H4 (cell line): ENCODE results near the gene SLC35G2. TPM values are rescaled to one million over a fixed set of nuclear protein-coding genes. Genes with fewer than 3 reads are reported as not detected.
"Not testable (repeated sequence)": the region's sequence is repeated elsewhere in the genome, so short reads cannot be mapped to it uniquely, and the experiment has no call there.

ENCODE experiments used
- DNase-seq: peaks from one replicate; pipeline ENCODE4 v3.0.0-alpha.2; 2015; ENCODE audit warnings: low spot score
- total RNA-seq: library from RNA; depleted of rRNA; stranded (reverse); fragments of >200 nt; shearing (Covaris generic); gene quantifications from 2 replicates; pipeline ENCODE4 v1.2.3, GENCODE V29; 2014; rRNA removed

The SLC35G2 gene
- total RNA-seq, 1 experiment from 2014 or later = 8.0 TPM

- no peak for DNase-seq
Observed at GRCh38 chr3:136885357-136886213, 66.7 kb downstream of the SLC35G2 start.

DNA sequence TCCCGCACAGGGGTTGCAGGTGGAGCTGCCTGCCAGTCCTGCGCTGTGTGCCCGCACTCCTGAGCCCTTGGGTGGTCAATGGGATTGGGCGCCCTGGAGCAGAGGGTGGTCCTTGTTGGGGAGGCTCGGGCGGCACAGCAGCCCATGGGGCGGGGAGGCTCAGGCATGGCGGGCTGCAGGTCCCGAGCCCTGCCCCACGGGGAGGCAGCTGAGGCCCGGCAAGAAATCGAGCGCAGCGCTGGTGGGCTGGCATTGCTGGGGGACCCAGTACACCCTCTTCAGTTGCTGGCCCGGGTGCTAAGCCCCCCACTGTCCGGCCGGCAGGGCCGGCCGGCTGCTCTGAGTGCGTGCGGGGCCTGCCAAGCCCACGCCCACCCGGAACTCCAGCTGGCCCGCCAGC is 71.0 kb downstream of the SLC35G2 start:
- no peak for DNase-seq

DNA sequence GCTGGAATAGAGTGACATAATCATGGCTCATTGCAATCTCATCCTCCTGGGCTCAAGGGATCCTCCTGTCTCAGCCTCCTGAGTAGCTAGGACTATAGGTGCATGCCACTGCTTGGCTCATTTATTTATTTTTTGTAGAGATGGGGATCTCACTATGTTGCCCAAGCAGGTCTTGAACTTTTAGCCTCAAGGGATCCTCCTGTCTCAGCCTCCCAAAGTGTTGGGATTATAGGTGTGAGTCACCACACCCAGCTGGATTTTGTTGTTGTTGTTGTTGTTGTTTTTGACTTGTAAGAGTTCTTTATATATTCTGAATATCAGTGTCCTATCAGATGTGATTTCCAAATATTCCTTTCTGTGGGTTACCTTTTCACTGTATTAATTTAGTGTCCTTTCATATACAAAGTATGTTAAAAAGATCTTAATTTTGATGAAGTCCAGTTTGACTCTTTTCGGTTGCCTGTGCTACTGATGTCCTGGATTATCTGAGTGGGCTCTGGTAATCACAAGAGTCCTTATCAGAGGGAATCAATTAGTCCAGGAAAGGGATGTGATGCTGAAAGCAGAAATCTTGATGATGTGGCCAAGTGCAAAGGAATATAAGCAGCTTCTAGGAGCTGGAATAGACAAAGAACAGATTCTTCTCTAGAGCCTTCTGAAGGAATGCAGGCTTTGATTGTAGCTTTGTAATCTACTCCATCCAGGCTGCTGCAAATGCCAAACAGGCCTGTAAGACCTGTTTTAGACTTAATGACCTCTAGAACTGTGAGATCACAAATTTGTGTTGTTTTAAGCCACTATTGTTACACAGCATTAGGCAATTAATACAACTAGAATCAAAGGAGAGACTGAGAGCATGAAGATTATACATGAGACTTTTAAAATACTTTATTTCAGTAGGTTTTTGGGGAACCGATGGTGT is 73.3 kb downstream of the SLC35G2 start:
- DNase-seq = no peak

GRCh38 chr3:136893848-136894443 is 75.0 kb downstream of the SLC35G2 start:
- DNase-seq = peak; percentile 53

- not testable (repeated sequence) for DNase-seq
Observed at GRCh38 chr3:136897171-136897570, 78.2 kb downstream of the SLC35G2 start.

- no peak for DNase-seq
Observed at GRCh38 chr3:136898549-136898948, 79.6 kb downstream of the SLC35G2 start.

DNA sequence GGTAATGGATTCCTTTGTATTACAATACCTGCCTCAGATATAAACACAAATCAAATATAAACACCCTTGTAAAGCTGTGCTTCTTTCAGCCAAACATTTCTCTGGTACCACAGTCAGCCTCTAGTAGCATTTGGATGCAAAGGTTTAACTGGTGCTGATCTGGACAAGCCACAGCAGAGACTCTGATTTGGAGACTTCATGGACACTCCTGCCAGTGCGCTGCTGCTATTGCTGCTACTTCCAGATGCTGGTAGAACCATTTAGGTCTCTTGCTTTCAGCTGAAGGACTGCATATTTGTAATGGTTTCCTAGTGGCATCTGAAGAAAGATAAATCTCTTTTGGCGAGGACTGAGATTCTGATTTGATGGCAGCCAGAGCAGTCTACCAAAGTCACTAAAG is 80.0 kb downstream of the SLC35G2 start:
- no peak for DNase-seq

GRCh38 chr3:136899622-136900158 is 80.8 kb downstream of the SLC35G2 start:
- no peak for DNase-seq

DNA sequence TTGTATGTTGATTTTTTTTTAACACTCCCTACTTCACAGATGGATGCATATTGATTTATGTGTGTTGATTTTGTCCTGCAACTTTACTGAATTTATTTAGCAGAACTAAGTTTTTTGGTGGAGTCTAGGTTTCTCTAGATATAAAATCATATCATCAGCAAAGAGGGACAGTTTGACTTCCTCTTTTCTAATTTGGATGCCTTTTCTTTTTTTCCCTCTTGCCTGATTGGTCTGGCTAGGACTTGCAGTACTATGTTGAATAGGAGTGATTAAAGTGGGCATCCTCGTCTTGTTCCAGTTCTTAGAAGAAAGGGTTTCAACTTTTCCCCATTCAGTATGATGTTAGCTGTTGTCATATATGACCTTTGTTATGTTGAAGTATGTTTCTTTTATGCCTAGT is 81.8 kb downstream of the SLC35G2 start:
- not testable (repeated sequence) for DNase-seq

GRCh38 chr3:136901391-136901790 is 82.5 kb downstream of the SLC35G2 start:
- no peak for DNase-seq

DNA sequence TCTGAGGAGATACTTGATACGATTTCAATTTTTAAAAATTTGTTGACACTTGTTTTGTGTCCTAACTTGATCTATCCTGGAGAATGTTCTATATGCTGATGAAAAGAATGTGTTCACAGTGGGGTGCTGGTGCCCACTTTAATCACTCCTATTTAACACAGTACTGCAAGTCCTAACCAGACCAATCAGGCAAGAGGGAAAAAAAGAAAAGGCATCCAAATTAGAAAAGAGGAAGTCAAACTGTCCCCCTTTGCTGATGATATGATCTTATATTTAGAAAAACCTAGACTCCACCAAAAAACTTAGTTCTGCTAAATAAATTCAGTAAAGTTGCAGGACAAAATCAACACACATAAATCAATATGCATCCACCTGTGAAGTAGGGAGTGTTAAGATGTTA is 83.6 kb downstream of the SLC35G2 start:
- not testable (repeated sequence) for DNase-seq

DNA sequence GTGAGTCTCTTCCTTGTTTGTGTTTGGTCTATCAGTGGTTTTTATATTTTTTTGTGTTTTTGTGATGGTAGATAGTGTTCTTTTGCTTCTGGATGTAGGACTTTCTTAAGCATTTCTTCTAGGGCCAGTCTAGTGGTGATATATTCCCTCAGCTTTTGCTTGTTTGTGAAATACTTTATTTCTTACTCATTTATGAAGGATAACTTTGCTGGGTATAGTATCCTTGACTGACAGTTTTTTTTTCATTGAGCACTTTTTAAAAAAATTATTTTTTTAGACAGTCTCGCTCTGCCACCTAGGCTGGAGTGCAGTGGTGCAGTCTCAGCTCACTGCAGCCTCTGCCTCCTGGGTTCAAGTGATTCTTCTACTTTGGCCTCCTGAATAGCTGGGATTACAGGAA is 85.0 kb downstream of the SLC35G2 start:
- no peak for DNase-seq

- DNase-seq = no peak
Observed at GRCh38 chr3:136904746-136905145, 85.8 kb downstream of the SLC35G2 start.

Other genes with a start within 250 kb of the SLC35G2 start
- gene STAG1, start 66.7 kb upstream of the SLC35G2 start, total RNA-seq = 21.6 and 31.0 TPM in 2 replicates
- gene NCK1, start 43.1 kb downstream of the SLC35G2 start, total RNA-seq = 44.7 and 79.9 TPM in 2 replicates
- 61.5 and 69.6 TPM in 2 replicates for gene IL20RB, start 138.9 kb downstream of the SLC35G2 start, total RNA-seq